ENCODE measurements around the gene VAX1.

- TF ChIP-seq POLR2AphosphoS5 (IDR thresholded peaks at IDR 0.05; ENCODE audit: low read depth, low read length) = no peak
- no peak for TF ChIP-seq TAF1 (IDR thresholded peaks at IDR 0.05; ENCODE audit: borderline replicate concordance, low read depth, low read length)
Measured at GRCh38 chr10:117130862-117131375, 7.2 kb downstream of the VAX1 start.
